Stimulated activated CD8-positive, alpha-beta memory T cell treated with anti-CD3 and anti-CD28 coated beads, Interleukin-4, amount 100 ng/mL, for 48 hours (primary cell): ENCODE measurements around the gene CREB3.
A peak's percentile ranks its signal among the peaks of the same experiment; 100 is the strongest.

ENCODE experiments used
- DNase-seq: peaks from one replicate; pipeline ENCODE4 v3.0.0-alpha.2; 2020

CREB3 gene

DNA sequence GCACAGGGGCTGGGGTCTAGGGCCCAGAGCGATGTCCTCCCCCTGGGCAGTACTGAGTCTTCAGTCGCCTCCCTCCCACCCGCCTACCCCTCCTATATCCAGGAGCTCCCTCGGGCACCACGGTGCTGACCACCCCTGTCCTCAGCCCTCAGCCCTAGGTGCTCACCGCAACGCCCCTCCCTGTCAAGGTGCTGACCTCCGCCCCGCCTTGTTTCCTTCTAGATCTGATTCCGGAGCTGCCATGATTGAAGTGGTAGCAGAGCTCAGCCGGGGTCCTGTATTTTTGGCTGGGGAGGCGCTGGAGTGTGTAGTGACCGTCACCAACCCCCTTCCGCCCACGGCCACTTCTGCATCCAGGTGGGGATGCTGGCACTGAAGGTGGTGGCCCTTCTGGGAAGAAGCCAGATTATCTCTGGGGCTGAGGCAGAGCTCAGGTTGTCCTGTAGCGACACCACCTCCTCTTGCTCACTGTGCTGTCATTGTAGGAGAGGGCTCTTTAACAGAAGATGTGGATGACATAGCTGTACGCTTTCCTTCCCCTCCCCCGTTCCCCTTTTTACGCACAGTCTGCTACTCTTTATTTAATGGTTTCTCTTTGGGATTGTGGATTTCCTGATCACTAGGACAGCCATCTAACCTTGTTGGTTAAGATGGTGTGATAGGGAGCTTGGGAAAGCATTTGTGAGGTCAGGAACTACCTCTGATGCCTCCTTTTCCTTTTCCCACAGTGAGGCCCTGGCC lies 17.2 kb downstream of the CREB3 start:
- DNase-seq = peak; percentile 64

DNA sequence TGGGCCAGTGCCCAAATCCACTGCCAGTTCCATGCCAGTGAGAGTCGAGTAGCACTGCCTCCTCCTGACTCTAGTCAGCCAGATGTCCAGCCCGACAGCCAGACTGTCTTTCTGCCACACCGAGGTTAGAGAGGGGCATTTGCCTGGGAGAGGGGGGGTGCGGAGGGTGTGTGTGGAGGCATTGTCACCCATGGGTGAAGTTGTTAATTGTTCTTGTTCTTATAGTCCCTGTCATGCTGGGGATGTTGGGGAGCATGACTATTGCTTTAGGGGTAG lies 17.7 kb downstream of the CREB3 start:
- no peak for DNase-seq

DNA sequence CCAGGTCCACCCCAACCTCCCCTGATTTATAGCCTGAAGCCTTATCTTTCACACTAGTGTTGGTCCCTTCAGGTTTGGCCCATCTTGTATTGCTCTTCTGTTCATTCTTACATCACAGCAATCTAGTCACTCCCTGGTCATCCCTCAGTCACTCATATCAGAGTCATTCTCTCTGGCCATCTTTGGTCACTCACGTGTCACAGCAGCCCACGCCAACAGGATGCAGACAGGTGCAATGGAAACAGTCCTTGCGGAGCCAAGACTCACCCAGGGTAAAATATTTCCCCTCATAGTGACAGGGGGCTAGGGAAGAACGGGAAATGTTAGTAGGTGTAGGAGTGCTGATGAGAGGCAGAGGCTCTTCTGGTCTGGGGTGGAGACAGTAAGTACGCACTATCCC lies 21.0 kb downstream of the CREB3 start:
- DNase-seq = no peak

DNA sequence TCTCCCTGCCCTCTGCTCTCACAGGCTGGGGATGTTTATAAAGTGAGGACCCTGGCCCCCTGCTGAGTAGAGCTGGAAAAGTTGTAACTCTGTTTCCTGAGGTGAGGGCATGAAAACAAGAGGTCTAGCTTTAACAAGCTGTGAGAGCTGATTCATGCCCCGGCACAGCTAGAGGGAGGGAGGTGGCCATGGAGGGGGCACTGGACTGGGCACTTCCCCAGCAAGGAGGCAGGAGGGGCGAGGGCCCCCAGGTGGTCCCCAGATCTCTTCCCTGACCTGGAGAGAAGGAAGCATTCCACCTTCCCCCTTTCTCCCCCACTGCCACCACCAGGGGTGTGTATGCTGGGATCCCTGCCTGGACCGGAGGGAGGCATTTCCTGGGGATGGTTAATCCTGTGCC lies 21.8 kb downstream of the CREB3 start, which contains the start of gene MSMP:
TSS of gene MSMP (minus strand) at position 13 of the 400 bp plus-strand sequence. CDS start 147 bp downstream, outside the sequence.
- no peak for DNase-seq

DNA sequence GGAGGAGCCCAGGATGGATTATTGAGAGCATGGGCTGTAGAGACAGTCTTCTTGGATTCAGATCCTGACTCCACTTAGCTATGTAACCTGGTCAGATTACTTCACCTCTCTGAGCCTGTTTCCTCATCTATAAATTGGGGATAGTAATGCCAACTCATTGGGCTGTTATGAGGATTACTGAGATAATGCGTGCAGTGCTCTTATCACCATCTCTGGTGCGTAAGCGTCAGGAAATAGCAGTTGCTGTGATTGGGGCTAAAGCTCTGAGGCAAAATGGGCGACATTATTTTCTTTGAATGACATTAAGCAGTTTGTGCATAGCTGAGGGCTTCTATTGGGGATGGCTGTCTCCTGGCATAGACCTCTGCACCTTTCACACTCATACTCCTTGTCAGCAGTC lies 22.6 kb downstream of the CREB3 start:
- no peak for DNase-seq

DNA sequence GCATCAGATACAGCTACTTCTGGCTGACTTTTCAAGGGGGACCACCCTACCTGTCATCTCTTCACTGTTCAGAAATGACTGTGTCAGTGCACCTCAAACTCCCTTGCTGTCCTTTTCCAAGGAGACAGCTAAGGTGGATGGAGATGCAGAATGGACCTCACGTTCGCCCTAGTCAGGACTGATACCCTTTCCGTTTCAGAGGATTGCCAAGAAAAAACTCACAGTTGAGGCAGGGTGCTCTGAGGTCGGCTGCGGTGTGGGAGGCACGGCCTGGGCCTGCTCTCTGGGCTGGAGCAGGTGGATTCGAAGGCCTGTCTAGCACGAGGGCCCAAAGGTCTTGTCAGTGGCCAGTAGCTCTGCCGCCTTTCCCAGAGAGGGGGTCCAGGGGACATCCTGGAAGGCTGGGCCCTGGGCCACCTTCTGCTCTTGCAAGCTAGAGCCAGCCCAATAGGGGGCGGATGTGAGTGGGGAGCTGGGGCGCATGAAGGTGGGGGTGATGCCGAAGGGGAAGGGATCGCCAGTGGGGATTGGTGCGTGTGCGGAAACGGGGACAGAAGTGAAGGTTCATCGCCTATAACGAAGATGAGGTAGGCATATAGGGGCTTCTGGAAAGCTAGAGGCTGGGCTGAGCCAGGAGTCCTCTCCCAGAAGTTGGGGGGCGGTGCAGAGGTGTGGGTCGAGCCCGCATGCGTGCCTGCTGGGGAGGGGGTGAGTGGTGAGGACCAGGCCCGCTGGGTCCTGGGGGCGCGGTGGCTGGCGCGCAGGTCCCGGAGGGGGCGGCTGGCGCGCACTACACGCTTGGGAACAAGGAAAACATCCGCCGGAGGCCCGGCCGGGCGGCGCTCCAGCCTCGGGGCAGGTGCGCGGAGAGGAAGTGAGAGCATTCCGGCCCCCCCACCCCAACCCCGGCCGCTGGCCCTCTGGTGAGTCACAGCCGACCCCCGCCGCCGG lies 24.1 kb downstream of the CREB3 start:
- DNase-seq = peak; percentile 89

DNA sequence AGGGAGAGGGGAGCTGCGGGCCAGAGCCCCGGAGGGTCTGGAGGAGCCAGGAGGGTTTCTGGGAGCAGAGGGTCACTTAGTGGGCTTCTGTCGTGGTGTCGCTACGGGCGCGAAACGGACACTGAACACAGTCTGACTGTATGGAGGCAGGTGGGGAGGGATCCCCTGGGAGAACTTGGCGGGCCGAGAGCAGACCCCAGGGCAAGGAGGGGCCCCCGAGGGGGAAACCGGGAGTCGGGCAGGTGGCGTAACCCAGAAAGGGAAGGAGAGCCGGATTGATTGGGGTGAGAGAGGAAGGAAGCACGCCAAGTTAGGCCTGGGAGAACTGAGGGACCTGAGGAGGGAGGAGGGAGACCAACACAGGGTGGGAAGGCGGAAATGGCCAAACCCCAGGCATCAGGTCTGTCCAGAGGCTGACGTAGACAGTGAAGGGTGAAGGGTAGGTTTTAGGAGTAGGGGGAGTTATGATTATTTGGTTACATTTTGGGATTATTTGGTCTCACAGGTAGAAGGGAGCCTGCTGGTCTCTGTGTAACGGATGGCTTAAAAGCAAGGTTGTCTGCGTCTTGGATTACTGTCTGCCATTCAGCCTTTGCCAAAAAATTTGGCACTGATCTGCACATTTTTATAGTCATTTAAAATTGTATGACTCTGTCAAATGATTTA lies 24.9 kb downstream of the CREB3 start:
- peak; percentile 54 for DNase-seq

DNA sequence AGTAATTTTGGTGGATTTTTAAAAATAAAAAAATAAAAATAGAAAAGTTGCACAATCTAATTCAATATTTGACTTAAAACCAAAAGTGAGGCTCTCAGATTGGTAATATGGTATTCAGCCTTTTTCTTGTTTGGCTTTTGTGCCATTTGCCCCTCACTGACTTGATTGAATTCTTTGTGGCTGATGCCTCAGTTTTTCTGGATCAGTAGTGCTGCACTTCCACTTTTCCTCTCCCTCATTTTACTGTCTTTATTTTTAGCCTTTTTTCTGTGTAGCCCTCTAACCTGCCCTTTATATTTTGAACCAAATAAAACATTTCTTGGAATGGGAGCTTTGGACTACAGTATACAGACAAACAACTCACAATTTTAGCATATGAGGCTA lies 25.4 kb downstream of the CREB3 start:
- no peak for DNase-seq

DNA sequence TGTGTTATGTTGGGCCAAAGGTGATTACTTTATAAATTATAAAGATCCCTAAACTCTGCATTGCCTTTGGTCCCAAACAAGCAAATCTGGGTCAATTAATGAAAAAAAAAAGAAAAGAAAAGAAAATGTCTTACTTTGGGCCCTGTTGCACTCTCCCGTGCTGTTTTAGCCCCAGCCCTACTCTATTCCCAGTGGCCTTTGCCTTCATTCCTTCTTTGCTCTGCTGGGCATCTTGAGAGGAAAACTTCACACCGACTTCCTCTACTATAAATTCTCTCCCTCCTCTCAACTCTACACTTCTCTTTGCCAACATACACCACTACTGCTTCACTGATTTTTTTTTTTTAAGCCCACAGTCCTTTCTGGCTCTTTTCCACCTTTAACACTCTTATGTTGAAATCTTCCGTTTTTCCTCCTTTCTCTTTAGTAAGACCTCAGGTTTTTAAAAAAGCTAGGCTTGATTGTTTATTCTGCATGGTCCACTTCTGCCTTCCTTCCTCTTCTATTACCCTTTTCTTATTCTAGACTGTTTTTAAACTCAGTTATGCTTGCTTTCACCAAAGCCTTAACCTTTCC lies 26.1 kb downstream of the CREB3 start:
- no peak for DNase-seq

DNA sequence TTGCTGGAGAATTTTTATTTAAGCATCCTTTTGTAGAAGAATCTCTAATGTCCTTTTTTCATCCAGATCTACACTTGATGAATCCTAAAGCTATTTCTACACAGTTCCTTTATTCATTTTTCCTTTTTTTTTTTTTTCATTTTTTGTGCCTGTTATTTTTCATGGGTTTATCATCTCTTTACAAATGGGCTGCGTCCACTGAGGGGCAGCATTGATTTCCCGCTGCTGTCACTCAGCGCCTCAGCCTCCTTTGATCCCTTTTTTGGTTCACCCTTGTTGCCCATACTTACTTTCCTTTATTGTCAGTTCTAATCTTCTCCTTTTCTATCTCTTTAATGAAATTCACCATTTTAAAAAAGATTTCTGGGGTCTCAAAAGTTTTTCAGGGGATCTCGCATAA lies 27.3 kb downstream of the CREB3 start:
- no peak for DNase-seq

DNA sequence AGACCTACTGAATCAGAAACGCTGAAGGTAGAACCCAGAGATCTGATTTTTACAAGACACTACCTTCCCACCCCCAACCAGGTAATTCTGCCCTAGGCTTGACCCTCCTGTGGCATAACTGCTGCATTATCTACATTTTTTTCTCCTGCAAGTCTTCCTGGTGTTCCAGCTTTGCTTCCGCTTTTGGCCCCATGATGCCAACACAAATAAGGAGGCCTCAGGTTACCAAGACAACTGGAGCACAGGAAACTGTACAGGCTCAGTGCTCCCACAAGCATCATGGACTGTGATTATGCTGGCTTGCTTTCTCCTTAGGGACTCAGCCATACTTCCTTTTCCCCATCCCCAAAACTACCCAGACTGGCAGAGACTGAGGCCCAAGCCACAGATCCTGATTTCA lies 28.2 kb downstream of the CREB3 start:
- no peak for DNase-seq

DNA sequence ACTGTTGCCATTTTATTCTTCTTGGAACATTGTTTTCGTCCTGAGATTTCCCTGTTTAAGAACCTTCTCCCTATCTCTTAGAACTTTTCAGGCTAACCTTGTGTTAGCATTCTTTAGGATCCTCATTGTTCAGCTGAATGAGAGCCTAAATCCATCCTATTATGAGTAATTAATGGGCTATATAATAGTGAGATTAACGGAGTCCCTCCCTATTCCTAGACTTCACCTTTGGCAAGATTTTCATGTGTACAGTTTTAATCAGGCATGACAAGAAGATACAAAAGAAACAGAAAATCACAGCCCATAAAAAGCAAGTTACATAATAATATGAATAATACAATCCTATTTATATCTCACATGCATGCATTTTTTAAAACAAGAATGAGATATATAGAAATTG lies 30.7 kb downstream of the CREB3 start:
- no peak for DNase-seq

DNA sequence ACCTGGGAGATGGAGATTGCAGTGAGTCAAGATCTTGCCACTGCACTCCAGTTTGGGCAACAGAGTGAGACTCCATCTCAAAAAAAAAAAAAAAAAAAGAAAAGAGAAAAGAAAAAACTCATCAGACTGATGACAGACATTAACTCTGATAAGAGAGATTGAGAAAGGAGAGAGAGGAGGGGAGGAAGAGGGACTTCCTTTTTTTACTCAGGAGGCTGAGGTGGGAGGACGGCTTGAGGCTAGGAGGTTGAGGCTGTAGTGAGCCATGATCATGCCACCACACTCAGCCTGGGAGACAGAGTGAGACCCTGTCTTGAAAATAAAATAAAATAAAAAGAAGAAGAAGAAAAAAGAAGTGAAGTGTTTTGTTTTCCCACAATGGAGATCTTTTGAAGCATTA lies 31.3 kb downstream of the CREB3 start:
- no peak for DNase-seq

DNA sequence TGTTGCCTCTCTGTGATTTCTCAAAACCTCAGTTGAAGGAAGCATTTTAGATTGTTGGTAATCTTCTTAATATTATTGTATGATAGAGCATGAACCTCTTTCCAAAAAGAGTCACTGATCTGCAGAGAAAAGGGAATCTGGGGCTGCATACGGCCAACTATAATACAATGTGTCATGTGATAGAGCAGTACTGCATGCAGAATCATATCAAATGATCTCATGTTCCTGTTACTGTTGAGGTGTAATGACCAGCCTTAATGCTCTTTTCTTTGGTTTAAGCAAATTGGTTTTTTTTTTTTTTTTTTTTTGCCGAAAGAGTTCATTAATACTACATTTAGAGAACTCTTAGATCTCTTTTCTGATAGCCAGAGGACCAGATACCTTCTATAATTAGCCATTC lies 34.5 kb downstream of the CREB3 start:
- DNase-seq = no peak

DNA sequence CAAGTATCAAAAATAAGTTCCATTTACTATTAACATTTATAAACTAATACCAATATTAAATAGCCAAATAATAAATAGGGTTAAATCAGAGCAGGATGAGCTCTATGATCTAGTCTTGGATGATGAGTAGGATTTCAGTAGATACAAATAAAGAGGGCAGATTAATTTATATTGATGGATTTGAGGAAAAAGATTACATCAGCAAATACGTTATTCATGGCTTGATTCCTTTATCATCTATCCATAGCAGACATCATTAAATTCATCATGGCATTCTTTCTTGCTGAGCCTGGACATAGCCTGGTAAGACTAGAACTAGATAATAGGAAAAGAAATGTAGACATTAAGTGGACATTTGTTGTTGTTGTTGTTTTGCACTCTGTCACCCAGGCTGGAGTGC lies 35.0 kb downstream of the CREB3 start:
- no peak for DNase-seq

DNA sequence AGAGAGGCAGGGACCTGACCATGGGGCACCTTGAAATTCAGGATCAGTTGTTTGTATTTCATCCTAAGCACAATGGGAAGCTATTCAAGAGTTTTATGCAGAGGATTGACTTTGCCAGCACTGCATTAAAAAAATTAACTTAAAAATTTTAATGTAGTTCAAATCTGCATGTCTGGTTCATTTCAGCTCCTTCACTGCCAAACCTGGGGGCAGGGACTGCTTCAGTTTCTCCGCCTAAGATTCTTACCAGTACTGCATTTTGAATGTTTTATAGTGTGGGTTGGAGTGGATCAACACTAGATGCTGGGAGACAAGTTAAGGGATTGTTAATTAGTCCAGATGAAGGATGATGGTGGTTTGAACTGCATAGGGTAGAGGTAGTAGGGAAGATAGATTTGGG lies 37.3 kb downstream of the CREB3 start:
- DNase-seq = no peak

DNA sequence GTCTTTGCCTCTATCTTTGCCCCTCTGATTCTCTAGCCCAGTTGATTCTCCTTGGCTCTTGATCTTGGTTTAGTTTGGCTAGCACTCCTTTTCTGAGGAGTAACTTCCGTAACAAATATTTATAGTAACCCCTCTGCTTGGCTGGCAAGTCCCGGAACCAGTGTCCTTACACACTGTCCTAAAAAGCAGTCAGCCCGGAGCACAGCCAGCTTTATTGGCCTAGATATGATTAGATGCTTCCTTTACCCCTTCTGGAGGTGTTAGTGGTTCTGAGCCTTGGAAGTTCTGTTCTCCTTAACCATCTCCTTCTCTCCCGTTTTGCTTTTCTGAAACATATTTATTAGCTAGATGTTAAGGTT lies 38.6 kb downstream of the CREB3 start:
- no peak for DNase-seq

DNA sequence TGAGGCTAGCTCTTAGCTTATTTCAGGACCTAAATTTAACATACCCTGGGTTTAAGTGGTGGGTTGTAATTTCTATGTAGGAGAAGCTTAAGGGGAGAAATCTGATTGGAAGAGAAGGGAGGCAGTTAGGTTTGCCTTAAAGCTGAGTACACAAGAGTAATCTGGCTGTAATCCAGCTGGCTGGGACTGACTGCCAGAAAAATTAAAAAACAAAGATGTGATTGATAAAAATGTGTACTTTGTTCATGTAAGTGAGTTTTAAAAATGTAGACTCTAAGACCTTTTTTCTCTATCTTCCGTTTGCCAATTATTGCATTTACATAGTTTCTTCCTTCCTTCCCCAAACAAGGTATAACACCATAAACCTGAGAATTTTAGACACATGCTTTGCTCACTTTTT lies 39.1 kb downstream of the CREB3 start:
- DNase-seq = no peak

DNA sequence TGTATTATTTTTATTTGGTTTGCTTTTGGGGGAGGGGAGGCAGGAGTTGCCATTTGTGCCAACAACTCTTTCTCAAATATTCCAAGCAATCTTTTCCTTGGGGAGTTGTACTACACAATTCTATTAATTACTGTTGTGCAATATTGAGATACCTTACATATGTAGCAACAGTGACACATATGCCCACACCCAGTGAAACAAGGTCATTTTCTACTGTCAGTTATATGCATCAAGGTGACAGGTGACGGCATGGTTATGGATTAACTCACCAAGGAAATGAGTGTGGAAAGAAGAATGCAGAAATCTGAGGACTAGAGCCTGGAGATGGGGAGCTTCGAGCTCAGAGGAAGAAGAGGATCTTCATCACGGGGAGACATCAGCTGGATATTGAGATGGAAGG lies 39.5 kb downstream of the CREB3 start:
- DNase-seq = no peak

DNA sequence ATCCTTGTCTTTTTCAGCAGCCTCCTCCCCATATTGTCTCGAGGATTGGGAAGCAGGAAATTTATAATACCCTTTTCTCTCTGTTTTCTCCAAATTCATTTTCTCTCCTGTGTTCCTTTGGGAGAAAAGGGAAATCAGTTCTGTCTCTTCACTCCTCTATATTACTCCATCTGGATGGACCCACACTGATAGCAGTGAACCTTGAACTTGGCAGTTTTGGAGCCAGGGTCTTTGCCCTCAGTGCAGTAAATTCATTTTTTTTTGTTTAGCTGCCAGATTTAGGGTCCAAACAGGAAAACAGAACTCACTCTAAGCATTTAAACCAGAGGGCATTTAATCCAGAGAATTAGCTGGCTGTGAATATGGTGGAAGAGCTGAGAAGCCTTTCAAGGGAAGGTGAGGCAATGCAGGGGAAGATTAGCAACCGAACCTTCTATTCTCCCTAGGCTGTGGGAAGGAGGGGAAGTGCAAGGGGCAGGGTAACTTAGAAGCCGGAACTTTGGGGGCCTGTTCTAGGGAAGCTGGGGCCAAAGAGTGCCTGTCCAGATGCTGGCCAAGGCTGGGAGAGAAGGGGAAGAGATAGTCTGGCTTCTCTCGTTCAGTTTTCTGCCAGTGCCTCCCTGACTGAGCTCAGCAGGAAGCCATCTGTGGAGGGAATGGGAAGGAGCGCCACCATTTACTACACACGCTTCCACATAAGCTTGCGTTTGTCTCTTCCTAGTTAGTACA lies 42.6 kb downstream of the CREB3 start:
- no peak for DNase-seq

DNA sequence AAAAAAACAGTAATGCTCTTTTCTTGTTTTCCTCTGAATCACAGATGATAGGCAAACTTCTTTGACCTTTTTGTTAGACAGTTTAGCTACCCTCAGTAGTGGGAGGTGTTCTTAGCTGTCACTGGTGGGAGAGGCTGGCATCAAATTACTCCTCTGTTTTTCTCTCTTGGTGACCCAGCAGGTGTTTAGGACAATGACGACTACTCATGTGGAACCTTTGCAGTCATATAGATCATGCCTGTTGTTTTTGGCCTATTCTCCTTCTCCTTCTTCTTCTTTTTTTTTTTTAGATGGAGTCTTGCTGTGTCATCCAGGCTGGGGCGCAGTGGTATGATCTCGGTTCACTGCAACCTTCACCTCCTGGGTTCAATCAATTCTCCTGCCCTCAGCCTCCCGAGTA lies 43.6 kb downstream of the CREB3 start:
- no peak for DNase-seq

DNA sequence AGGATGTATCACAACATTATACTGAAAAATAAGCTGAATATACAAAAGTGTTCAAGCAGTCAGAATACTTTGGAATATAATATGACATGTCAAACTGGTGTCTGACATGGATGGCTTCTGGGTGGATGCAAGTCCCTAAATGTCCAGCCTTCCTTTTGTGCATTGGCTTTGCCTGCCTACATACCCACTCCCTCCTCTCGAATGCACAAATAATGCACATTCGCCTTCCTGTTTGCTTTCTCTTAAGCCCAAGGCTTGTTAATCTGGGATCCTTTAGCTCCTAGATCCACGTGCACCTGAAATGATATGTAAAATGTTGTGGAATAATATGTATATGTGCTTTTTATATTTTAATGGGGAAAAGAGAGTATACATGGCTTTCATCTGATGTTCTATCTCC lies 46.0 kb downstream of the CREB3 start:
- no peak for DNase-seq

DNA sequence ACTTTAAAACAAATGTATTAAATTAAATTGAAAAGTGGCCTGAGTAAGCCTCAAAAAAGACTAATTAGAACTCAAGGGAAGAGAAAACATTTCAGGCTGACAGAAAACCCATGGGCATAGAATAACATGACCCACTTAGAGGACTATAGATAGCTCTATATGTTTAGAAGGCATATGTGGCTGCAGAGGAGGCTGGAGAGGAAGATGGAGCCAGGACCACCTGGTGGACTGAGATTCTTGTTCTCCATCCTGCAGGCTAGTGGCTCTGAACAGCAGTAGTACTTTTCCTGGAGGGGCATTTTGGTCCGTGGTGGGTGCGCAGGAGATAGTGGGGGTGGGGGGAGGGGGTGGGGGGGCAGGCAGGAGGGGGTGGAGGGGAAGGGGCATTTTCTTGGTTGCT lies 48.6 kb downstream of the CREB3 start:
- no peak for DNase-seq
